ENCODE results near the gene SDHA. TPM values are rescaled to one million over a fixed set of nuclear protein-coding genes. Genes with fewer than 3 reads are reported as not detected.

Gene SDHA
- total and polyA plus RNA-seq, 2 of the 13 experiments (the other 11 are each of a cell fraction or from before 2014, with no cell fraction given), result 185 to 240 TPM

DNA sequence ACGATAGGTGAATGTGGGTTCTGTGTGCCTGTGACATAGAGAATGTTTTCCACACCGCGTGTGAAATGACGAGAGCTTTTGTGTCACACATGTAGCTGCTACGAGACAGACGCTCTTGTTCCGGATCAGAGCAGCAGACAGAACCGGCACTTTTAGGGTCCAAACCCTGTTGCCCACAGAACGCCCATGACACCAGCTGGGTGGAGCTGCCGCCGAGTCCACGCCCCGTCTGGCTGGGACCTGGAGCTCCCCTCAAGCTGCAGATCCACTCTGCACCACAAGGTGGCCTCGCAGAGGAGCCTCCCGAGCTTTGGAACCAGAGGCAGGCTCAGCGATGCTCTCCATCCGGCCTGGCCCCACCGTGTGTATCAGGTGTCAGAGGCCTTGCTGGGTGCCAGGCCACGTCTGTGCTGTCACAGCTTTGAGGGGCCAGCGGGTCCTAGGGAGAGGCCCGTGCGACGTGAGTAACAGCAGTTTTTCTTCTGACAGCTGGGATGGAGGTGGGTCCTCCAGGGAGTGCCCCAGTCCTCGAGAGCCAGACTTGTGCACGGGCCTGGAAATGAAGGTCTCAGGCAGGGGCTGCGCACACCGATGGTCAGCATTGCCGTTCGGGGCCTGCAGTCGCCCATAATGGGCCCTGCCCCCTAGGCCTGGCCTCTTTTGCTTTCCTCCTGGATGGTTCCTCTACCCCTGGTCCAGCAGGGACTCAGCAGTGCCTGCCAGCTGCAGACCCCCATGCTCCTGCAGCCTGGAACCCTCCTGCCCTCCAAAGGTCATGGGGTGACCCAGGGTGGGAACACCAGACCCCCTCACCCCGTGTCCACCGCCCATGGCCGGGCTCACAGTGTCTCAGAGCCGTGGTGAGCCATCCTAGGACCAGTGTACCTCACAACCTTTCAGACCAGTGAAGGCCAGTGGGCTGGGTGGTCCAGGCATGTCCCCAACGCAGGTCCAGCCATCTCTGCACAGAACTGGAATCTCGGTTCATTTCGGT, 29.3 kb upstream of the SDHA start (continued):
- TF ChIP-seq, protein P1, sequence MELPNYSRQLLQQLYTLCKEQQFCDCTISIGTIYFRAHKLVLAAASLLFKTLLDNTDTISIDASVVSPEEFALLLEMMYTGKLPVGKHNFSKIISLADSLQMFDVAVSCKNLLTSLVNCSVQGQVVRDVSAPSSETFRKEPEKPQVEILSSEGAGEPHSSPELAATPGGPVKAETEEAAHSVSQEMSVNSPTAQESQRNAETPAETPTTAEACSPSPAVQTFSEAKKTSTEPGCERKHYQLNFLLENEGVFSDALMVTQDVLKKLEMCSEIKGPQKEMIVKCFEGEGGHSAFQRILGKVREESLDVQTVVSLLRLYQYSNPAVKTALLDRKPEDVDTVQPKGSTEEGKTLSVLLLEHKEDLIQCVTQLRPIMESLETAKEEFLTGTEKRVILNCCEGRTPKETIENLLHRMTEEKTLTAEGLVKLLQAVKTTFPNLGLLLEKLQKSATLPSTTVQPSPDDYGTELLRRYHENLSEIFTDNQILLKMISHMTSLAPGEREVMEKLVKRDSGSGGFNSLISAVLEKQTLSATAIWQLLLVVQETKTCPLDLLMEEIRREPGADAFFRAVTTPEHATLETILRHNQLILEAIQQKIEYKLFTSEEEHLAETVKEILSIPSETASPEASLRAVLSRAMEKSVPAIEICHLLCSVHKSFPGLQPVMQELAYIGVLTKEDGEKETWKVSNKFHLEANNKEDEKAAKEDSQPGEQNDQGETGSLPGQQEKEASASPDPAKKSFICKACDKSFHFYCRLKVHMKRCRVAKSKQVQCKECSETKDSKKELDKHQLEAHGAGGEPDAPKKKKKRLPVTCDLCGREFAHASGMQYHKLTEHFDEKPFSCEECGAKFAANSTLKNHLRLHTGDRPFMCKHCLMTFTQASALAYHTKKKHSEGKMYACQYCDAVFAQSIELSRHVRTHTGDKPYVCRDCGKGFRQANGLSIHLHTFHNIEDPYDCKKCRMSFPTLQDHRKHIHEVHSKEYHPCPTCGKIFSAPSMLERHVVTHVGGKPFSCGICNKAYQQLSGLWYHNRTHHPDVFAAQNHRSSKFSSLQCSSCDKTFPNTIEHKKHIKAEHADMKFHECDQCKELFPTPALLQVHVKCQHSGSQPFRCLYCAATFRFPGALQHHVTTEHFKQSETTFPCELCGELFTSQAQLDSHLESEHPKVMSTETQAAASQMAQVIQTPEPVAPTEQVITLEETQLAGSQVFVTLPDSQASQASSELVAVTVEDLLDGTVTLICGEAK (IDR thresholded peaks at IDR 0.05), result no peak
- TF ChIP-seq, protein P1 (CRISPR knock-in tag; IDR thresholded peaks at IDR 0.05), result no peak
- TF ChIP-seq SRF (IDR thresholded peaks at IDR 0.05; ENCODE audit: low read depth, low read length) (no peak), FOXP1 (IDR thresholded peaks at IDR 0.05) (no peak), FOXP1 (CRISPR knock-in tag; IDR thresholded peaks at IDR 0.05) (no peak), ZNF598 (CRISPR knock-in tag; IDR thresholded peaks at IDR 0.05; ENCODE audit: borderline replicate concordance) (no peak), ZNF775 (CRISPR knock-in tag; IDR thresholded peaks at IDR 0.05; ENCODE audit: borderline replicate concordance) (no peak), HNRNPLL (IDR thresholded peaks at IDR 0.05; ENCODE audit: low read depth, low read length, poor library complexity, severe bottlenecking) (no peak), EHMT2 (IDR thresholded peaks at IDR 0.05; ENCODE audit: borderline replicate concordance, low read depth, low read length) (no peak), ZNF333 (CRISPR knock-in tag; IDR thresholded peaks at IDR 0.05; ENCODE audit: borderline replicate concordance) (no peak), NFRKB (IDR thresholded peaks at IDR 0.05) (no peak)
- TF ChIP-seq, protein P2, sequence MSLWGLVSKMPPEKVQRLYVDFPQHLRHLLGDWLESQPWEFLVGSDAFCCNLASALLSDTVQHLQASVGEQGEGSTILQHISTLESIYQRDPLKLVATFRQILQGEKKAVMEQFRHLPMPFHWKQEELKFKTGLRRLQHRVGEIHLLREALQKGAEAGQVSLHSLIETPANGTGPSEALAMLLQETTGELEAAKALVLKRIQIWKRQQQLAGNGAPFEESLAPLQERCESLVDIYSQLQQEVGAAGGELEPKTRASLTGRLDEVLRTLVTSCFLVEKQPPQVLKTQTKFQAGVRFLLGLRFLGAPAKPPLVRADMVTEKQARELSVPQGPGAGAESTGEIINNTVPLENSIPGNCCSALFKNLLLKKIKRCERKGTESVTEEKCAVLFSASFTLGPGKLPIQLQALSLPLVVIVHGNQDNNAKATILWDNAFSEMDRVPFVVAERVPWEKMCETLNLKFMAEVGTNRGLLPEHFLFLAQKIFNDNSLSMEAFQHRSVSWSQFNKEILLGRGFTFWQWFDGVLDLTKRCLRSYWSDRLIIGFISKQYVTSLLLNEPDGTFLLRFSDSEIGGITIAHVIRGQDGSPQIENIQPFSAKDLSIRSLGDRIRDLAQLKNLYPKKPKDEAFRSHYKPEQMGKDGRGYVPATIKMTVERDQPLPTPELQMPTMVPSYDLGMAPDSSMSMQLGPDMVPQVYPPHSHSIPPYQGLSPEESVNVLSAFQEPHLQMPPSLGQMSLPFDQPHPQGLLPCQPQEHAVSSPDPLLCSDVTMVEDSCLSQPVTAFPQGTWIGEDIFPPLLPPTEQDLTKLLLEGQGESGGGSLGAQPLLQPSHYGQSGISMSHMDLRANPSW (CRISPR knock-in tag; IDR thresholded peaks at IDR 0.05; ENCODE audit: borderline replicate concordance), result no peak
- TF ChIP-seq, protein P3, sequence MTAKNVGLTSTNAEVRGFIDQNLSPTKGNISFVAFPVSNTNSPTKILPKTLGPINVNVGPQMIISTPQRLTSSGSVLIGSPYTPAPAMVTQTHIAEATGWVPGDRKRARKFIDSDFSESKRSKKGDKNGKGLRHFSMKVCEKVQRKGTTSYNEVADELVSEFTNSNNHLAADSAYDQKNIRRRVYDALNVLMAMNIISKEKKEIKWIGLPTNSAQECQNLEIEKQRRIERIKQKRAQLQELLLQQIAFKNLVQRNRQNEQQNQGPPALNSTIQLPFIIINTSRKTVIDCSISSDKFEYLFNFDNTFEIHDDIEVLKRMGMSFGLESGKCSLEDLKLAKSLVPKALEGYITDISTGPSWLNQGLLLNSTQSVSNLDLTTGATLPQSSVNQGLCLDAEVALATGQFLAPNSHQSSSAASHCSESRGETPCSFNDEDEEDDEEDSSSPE (CRISPR knock-in tag; IDR thresholded peaks at IDR 0.05), result no peak
